HG03095 (cell line): ENCODE results near the gene KAT8.
A peak's percentile ranks its signal among the peaks of the same experiment; 100 is the strongest.
"Not testable (repeated sequence)": the region's sequence is repeated elsewhere in the genome, so short reads cannot be mapped to it uniquely, and the experiment has no call there.

Experiments
- ATAC-seq: cut with Tn5 transposase; IDR thresholded peaks from one replicate; pipeline ENCODE4 v1.9.1; 2021; ENCODE audit warnings: moderate library complexity; ENCODE audit not compliant: unreplicated experiment

The KAT8 gene

DNA sequence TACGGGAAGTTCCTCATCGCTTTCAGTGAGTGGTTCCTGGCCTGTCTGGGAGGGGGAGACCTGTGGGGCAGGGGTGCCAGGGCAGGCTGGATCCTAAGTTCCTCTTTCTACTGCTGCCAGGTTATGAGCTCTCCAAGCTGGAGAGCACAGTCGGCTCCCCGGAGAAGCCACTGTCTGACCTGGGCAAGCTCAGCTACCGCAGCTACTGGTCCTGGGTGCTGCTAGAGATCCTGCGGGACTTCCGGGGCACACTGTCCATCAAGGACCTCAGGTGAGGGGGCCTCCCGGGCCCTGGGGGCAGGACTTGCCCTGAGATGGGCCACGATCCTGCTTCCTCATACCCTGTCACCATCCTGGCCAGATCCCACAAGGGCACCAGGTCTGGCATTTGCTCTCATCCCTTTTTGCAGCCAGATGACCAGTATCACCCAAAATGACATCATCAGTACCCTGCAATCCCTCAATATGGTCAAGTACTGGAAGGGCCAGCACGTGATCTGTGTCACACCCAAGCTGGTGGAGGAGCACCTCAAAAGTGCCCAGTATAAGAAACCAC lies 12.9 kb downstream of the KAT8 start:
- no peak for ATAC-seq

DNA sequence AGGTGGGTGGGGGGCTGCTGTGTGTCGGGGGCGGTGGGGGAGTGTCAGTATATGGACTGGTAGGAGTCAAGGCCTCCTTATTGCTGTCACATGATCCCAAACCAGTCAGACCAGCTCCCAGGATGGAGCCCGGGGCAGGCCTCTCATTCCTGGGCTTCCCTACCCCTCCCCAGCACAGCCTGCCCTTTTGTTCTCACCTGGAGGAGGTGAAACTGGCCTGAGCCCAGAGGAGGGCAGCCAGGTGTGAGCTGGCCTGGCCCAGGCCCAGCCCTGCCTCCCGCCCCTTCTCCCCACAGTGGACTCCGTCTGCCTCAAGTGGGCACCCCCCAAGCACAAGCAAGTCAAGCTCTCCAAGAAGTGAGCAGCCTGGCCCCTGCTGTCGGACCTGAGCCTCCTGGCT lies 13.4 kb downstream of the KAT8 start:
- ATAC-seq: no peak

DNA sequence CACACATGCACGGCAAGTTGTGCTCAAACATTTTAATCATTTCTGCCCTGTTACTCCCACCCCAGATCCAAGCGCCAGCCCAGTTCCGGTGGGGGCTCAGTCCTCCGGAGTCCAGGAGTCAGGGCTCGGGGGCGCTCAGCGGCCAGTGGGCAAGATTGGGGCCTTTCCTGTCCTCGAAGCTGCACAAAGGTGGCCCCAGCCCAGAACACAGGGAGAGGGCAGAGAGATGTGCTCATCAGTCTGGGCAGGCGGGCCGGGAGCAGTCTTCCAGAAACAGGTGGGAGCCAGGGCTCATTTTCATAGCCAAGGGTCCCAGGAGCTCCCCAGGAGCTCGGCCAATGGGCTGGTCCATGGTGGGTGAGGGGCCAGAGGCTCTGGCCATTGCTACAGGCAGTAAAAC lies 14.0 kb downstream of the KAT8 start:
- ATAC-seq: no peak

DNA sequence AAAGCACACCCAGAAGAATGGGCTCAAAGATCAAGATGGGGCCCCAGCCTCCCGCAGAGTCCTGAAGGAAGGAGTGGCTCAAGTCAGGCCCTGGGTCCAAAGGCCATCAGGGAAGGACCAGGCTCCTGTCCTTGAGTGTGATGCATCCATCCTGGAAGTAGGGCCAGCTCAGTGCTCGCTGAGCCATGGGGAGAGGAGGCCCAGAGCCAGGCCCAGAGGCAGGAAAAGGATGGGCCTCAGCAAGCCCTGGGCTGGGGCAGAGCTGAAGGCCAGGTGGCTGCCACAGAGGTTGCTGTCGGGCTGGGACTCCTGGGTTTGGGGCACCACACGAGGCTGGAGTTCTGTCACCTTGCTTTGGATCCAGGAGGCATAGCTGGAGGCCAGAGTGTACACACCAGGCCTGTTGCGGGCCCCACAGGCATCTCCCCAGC lies 14.4 kb downstream of the KAT8 start:
- no peak for ATAC-seq

DNA sequence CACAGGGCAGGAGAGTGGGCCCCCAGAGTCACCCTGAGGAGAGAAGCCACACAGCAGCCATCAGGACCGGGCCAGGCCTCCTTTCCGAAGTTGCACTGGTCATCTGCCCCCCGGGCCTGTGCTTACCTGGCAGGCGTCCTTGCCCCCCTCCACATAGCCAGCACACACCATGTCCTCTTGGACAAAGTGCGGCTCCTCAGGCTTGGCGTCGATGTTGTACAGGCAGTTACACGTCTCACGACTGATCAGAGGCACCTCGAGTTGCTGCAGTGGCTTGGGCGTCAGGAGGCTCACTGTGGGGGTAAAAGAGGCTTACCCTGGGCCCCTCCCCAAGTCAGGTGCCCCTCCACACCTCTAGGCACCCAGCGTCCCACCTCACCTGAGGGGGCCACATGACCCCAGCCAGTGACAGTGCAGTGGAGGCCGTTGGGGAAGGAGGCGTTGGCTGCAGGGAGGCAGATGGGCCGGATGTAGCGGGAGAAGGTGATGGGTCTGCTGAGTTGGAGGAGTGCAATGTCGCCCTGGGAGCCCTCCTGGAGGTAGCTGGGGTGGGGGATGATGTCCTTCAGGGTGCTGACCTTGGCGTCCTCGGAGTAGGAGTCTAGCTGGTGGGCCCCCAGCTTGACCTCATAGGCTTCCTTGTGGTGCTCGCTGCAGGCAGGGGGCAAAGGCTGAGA lies 15.0 kb downstream of the KAT8 start:
- ATAC-seq: no peak

DNA sequence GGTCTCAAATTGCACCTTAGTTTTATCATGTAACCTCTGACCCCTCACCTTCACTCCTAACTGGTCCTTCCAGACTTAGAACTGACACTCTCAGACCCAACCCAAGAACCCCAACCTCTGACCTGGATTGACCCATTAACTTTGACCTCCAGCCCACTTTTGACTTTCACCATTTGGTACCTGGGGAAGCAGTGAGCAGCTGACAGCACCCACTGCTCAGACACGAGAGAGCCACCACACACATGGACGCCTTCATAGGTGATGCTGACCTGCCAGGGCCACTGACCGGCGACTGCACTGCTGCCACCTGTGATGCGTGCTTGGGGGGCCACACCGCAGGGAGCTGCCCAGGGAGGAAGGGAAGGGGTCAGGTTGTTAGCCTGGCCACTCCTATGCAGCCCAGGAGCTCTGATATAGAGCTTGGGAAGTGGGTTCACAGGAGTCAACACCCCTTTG lies 15.6 kb downstream of the KAT8 start:
- ATAC-seq: no peak

DNA sequence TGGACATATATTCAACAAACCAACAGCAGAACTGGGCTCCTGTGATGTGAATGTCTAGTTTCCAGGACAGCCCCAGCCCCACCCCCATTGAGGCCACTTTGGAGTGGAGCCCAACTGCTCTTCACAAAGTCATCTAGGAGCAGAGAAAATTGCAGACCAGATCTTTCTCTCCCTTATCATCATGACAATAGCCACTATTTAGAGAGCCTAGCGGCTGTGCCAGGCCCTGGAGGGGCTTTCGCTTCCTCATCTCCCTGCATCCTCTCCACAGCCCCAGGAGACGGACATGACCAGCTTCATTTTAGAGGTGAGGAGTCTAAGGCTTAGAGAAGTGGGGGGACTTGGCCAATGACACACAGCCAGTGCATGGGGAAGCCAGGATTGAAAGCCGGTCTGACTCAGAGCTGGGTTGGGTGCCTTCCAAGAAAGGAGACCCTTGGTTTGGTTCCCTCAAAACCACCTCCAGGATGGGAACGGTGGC lies 16.7 kb downstream of the KAT8 start:
- ATAC-seq: no peak

DNA sequence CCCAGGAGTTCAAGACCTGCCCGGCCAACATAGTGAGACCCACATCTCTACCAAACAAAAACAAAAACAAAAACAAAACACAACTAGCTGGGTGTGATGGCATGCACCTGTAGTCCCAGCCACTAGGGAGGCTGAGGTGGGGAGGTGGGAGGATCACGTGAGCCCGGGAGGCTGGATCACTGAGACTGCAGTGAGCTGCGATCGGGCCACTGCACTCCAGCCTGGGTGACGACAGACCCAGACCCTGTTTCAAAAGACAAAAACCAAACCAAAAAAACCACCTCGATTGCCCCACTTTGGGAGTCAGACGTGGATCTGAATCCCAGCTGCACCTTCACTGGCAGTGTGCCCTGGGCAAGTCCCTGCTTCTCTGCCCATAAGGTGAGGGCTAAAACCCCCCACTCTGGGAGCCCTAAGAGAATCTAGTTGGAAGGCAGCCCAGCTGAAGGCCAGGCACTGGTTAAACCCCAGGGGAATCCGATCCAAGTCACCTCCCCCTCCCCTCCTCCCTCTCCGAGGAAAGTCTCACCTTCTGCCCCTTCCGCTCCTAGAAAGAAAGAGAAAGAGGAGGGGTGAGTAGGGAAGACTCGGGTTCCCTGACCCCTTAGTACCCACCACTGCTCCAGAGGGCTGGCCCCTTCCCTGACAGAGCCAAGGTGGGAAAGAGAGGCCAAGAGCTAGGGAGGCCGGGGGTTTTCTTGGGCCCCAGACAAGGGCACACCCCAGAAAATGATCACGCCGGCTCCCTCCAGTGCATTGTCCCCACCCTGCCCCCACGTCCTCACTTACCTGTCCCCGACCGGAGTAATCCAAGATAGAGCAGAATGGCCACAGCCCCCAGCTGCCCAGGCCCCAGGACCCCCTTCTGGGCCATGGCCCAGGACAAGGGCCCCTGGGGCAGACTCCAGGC lies 17.4 kb downstream of the KAT8 start:
- ATAC-seq: no peak

DNA sequence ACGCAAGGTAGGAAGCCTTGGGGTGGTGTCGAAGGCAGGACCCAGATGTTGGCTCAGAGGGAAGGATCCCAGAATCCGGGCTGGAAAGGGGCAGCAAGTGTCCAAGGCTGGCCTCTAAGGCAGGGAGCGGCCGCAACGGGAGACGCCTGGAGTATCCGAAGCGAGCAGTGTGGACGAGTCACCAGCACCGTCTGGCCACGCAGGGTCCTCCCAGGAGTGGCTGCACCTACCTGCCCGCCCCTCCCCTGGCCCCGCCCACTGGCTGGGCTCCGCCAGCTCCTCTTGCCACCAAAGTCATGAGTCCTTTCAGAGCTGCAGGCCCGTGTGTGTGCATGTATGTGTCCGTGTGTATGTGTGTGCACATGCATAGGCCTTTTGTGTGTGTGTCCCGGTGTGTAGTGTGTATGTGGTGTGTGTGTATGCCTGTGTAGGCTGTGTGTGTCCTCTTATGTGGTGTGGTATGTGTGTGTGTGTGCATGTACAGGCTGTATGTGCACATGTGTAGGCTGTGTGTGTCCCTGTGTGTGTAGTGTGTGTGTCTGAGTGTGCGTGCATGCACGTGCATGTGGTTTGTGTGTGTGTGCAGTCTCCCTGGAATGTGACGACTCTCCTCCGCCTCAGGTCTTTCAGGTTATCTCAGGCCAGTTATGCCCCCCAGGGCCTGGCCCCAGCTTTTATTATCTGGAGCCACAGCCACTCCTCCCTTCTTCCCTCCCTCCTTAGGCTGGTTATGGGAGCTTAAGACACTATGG lies 18.2 kb downstream of the KAT8 start, which contains the start of gene PRSS8:
Gene PRSS8, minus strand, starts transcription at position 193 of the 752 bp plus-strand sequence. CDS start 229 bp downstream, outside the sequence.
- ATAC-seq: no peak

DNA sequence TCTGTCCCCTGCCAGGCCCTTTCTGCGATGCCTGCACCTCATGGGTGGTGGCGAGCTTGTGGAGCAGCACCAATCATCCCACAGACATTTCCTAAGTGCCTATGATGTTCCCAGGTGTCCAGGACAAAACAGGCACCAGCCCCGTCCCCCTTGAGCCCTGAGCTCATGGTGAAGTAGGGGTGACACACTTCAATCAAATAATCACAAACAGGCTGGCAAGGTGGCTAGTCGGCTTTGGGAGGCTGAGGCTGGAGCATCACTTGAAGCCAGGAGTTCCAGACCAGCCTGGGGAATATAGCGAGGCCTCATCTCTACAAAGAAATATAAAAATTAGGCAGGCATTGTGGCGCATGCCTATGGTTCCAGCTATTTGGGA lies 18.8 kb downstream of the KAT8 start:
- ATAC-seq: no peak

DNA sequence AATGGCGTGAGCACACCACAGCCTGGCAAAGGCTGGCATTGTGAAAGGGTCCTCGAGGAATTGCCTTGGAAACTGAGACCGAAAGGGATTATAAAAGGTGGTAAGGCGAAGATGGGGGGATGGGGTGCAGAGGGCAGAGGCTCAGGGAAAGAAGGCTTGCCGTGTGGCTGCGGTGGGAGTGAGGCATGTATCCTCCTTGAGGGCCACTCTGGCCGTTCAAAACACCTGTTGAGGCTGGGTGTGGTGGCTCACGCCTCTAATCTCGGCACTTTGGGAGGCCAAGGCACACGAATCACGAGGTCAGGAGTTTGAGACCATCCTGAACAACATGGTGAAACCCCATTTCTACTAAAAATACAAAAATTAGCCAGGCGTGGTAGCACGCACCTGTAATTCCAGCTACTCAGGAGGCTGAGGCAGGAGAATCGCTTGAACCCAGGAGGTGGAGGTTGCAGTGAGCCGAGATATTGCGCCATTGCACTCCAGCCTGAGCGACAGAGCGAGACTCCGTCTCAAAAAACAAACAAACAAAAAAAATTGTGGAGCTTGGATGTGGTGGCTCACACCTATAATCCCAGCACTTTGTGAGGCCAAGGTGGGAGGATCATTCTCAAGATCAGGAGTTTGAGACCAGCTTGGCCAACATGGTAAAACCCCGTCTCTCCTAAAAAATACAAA lies 19.5 kb downstream of the KAT8 start:
- not testable (repeated sequence) for ATAC-seq

DNA sequence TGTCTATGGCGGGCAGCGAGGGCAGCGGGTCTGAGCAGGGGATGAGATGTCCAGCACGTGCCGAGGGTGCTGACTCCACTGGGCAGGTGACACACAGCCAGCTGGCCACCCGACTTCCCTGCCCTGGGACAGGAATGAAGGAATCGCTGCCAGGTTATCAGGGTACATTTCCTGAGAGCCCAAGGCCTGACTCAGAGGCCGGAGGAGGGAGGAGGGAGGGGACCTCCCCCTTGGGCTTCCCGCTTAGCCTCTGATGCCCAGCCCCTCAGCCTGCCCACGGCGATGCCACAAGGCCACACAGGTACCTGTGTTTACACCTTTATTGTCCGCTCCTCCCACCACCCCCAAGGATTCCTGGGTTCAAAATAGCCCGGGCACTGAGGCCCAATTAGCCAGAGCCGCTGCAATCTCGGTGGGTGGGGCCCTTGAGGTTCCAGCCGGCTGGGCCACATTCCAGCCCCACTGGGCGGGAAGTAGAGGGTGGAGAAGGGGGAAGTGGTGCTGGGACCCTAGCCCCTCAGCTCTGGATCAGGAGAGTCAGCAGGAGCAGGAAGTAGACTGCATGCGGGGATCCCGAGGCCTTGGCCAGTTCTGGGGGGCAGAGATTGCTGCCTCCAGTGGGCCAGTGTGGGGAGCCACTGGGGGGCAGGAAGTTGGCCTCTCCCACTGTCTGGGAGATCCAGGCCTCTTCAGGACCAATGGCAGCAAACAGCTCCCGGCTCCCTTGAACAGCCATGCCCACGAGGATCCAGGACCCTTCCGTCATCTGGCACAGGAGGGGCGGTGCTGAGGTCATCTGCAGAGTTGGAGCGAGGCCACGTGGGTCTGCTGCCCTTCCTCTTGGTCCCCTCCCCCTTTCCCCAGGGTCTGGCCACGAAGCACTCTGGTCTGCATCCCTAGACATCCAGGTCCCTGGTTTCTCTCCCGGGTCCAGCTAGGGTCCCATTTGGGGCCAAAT lies 21.4 kb downstream of the KAT8 start:
- no peak for ATAC-seq

DNA sequence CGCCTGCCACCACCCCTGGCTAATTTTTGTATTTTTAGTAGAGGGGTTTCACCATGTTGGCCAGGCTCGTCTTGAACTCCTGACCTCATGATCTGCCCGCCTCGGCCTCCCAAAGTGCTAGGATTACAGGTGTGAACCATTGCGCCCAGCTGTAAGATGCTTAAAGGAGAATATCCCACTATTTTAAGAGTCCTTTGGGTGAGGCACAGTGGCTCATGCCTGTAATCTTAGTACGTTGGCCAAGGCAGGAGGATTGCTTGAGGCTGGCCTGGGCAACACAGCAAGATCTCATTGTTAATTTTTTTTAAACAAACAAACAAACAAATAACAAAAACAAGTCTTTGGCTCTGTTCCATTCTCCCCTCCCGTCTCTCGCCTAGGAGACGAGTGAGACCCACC lies 23.6 kb downstream of the KAT8 start:
- ATAC-seq: not testable (repeated sequence)

DNA sequence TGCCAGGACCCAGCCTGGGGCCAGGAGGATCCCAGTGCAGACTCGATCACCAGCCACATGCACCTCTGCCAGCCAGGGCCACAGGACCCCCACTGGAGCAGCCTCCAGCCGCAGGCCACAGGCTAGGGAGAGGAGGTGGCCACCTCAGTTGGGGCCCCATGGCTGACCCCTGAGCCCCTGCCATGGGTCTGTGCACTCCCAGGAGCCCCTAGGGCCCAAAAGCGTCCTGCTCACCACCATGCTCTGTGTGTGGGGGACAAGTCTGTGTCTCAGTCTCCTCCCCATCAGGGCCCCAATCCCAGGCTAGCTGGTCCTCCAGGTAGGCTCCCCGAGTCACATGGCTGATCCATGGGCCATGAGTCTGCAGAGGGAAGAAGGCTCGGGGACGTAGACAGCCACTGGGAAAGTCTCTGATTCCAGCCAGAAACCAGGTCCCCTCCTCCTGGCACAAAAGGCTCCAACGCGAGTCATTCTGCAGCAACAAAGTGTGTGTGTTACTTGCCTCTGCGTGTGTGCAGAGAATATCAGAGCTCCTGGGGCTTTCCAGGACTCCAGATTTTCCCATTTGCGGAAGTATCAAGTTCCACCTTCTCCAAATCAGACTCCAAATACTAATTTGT lies 24.1 kb downstream of the KAT8 start:
- no peak for ATAC-seq

DNA sequence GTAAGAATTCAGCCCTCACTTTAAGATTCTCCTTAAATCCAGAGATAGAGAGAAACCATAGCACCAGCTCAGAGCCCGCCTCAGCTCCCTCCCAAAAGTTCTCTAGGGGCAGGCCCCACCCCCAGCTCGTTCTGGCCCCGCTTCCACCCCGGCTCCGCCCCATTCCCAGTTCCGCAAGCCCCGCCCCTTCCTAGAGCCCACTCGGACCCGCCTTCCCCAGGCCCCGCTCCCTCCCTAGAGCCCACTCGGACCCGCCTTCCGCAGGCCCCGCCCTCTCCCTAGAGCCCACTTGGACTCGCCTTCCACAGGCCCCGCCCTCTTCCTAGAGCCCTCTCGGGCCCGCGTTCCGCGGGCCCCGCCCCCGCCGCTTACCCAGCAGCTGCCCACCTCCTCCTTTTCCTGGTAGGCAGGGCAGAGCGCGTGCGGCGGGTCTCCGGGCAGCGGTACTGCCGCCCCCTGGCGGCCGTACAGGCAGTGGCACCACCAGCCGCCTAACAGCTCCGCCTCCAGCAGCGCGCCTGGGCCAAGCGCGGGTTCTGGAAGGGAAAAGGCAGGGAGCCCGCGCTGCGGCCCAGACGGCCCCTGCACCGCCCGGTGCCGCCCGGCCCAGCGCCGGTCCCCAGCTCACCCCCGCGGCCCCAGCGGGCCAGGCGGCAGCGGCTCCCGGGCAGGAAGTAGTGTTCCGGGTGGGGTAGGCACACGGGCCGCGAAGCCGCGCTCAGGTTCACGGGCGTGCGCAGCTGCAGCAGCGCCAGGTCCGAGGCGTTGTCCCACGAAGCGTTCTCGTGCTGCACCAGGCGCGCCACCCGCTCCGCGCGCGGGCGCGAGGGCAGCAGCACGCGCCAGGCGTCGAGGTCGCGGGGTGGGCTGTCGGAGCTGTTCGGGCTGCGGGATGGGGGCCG lies 24.9 kb downstream of the KAT8 start:
- peak; percentile 85 for ATAC-seq

DNA sequence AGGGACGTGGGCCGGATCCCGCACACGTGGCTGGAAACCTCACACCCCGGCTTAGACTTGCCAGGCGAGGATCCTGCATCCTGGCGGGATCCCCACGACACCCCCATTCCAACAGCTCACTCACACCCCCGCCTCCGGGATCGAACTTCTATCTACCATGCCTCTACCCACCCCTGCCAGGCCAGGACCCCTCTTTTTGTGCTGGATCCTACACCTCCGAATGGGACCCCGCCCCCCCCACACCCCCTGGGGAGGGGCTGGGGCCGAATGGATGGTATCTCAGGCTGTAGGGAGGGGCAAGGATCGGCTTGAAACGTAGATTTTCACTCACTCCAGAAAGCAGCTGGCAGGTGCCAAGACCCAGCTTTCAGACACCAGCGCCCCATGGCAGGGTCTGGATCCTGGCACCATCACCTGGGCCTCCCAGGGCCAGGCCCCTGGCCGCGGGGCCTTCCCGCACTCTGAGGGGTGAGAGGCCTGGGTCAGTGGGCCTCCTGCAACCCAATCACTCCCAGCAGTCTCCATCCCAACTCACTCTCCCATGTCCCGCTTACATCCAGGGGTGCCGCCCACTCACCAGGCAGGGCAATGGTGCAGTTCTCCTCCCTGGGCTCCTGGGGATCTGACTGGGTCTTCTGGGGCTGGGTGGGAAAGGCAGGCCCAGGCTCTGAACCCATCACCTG lies 25.7 kb downstream of the KAT8 start:
- ATAC-seq: no peak

DNA sequence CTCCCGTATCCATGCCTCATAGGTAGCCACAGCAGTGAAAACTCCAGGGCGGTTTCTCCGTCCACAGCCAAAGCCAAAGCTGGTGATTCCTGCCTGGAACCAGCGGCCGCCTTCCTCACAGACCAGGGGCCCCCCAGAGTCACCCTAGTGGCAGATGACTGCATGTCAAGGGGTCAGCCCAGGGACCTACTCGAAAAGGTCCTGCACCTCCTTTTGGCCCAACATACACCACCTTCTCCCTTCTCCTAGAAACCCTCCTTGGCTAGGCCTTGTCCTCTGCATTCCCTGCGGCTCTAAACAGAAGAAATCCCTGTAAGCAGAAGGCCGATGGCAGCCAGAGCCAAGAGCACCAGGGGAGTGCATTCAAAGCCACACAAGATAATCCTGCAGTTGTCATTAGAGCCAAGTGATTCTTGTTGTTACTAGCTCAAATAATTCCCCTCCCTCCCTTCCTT lies 26.3 kb downstream of the KAT8 start:
- ATAC-seq: no peak
